Activated CD8-positive, alpha-beta T cell treated with anti-CD3 and anti-CD28 coated beads for 36 hours (primary cell): ENCODE measurements around the gene FGD6. TPM values are rescaled to one million over a fixed set of nuclear protein-coding genes. Genes with fewer than 3 reads are reported as not detected.

Experiments used
- ATAC-seq: fragments of 200-7000 bp; cut with Tn5 transposase; one replicate; pipeline ENCODE4 v1.10.0; 2021; ENCODE audit warnings: mild to moderate bottlenecking, moderate library complexity
- CTCF ChIA-PET: fragments of 350-600 bp; sonication (Branson Sonifier 250); formaldehyde crosslinking; loops from one replicate; lab custom pipeline; 2021; ENCODE audit warnings: antibody characterized with exemption; lab: Charles Lee
- POLR2A ChIA-PET: fragments of 350-600 bp; sonication (Branson Sonifier 250); formaldehyde crosslinking; loops from one replicate; lab custom pipeline; 2021; ENCODE audit warnings: antibody characterized with exemption; lab: Charles Lee
- DNase-seq: peaks from one replicate; pipeline ENCODE4 v3.0.0-alpha.2; 2020
- H3K27ac Mint-ChIP-seq: one replicate; pipeline ENCODE4 v1.8.0; 2021; ENCODE audit warnings: mild to moderate bottlenecking, mixed read lengths
- H3K27me3 Mint-ChIP-seq: one replicate; pipeline ENCODE4 v1.8.0; 2021; ENCODE audit warnings: mixed read lengths
- H3K36me3 Mint-ChIP-seq: one replicate; pipeline ENCODE4 v1.8.0; 2021; ENCODE audit warnings: low read depth, mixed read lengths
- H3K4me1 Mint-ChIP-seq: one replicate; pipeline ENCODE4 v1.8.0; 2021; ENCODE audit warnings: low read depth, mixed read lengths
- H3K4me3 Mint-ChIP-seq: one replicate; pipeline ENCODE4 v1.8.0; 2021; ENCODE audit warnings: mild to moderate bottlenecking, moderate library complexity, mixed read lengths
- H3K9me3 Mint-ChIP-seq: one replicate; pipeline ENCODE4 v1.8.0; 2021; ENCODE audit warnings: mixed read lengths
- intact Hi-C: fragments of 100-400 bp; cut with micrococcal nuclease; formaldehyde crosslinking; loops from one replicate; pipeline ENCODE4 v1.10.0; 2022
- total RNA-seq, 2 experiments: library from RNA; stranded (reverse); gene quantifications; one replicate each; pipeline ENCODE4 v1.2.3, GENCODE V29; 2021
- TF ChIP-seq, protein P1 (sequence below): fragments of 200-600 bp; IDR thresholded peaks from one replicate; pipeline ENCODE4 v1.8.0; 2022; ENCODE audit warnings: antibody characterized with exemption, mild to moderate bottlenecking

The FGD6 gene
- total RNA-seq, 2 experiments from 2014 or later = 0.41 to 0.54 TPM

DNA sequence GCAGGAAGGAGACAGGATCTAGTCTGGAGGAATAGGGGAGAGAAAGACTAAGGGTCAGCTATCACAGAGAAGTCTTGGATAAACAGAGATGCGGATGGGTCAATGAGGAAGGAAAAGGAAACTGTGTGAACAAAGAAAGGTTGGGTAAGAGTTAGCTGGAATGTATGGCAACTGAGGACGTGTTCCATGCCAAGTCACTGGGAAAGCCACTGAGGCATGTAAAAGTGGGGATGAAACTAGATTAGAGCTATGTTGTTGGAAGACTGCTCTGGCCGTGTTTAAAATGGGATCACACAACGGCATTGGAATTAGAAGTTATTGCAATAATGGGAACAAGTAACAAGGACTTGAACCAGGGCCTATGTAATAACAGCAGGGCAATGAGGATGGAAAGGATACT, 139.9 kb downstream of the FGD6 start:
- CTCF ChIA-PET = no interaction called here

GRCh38 chr12:95074766-95075165, 142.5 kb downstream of the FGD6 start:
- Mint-ChIP-seq H3K9me3 (no peaks in the 10 kb centered on the region), H3K27ac (no peak overlapping the region), H3K27me3 (no peaks in the 10 kb centered on the region), H3K36me3 (peaks cover 2% of the 10 kb centered on the region), H3K4me1 (peaks cover 11% of the 10 kb centered on the region), H3K4me3 (no peak overlapping the region)
- no peak for ATAC-seq
- intact Hi-C loops = no loop called here
- TF ChIP-seq, protein P1, sequence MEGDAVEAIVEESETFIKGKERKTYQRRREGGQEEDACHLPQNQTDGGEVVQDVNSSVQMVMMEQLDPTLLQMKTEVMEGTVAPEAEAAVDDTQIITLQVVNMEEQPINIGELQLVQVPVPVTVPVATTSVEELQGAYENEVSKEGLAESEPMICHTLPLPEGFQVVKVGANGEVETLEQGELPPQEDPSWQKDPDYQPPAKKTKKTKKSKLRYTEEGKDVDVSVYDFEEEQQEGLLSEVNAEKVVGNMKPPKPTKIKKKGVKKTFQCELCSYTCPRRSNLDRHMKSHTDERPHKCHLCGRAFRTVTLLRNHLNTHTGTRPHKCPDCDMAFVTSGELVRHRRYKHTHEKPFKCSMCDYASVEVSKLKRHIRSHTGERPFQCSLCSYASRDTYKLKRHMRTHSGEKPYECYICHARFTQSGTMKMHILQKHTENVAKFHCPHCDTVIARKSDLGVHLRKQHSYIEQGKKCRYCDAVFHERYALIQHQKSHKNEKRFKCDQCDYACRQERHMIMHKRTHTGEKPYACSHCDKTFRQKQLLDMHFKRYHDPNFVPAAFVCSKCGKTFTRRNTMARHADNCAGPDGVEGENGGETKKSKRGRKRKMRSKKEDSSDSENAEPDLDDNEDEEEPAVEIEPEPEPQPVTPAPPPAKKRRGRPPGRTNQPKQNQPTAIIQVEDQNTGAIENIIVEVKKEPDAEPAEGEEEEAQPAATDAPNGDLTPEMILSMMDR = no peak
- no peak for DNase-seq
- POLR2A ChIA-PET = no interaction called here
- CTCF ChIA-PET = no interaction called here

More for the DNA sequence above, 139.9 kb downstream of the FGD6 start:
- DNase-seq (no peak), ATAC-seq (no peak)
- POLR2A ChIA-PET = no interaction called here
- peaks cover 10% of the 10 kb centered on the region for H3K4me1 Mint-ChIP-seq
- intact Hi-C loops = no loop called here
- no peak overlapping the region for H3K27ac Mint-ChIP-seq
- H3K36me3 Mint-ChIP-seq = peaks cover 2% of the 10 kb centered on the region
- H3K4me3 Mint-ChIP-seq = no peak overlapping the region
- no peaks in the 10 kb centered on the region for H3K9me3 Mint-ChIP-seq
- no peaks in the 10 kb centered on the region for H3K27me3 Mint-ChIP-seq
- TF ChIP-seq, protein P1 = no peak

DNA sequence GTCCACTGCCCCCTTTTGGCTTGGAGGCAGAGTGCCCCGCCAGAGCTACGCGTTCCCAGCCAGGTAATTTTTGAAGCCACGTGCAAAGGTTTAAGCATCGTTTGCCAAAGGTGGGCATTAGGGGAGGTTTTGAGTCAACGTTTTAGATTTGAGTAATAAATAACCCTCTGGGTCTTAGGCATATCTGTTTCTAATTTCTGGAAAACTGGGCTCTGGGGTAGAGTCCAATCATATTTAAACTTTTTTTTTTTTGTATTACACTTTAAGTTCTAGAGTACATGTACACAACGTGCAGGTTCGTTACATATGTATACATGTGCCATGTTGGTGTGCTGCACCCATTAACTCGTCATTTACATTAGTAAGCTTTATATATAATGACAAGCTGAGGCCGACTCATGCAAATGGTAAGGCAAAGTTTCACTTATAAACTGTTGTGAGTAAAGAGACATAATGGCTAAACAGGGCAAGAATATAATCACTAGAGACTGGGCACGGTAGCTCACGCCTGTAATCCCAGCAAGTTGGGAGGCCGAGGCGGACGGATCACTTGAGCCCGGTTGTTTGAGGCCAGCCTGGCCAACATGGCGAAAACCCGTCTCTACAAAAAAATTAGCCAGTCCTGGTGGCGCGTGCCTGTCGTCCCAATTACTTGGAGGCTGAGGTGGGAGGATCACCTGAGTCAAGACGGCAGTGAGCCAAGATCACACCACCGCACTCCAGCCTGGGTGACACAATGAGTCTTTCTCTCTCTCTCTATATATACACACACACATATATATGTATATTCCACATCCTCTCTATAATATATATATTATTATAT, 143.4 kb downstream of the FGD6 start:
- ChIA-PET POLR2A (interaction anchor here (1.0 to 2.5 kb wide), 3 partner anchors 9 to 400 kb away, joined by 3 to 12 read pairs (median 4); partner anchors contain the start of gene METAP2), CTCF (interaction anchor here (0.7 to 2.1 kb wide), 13 partner anchors 8 to 972 kb away, joined by 3 to 10 read pairs (median 4); partner anchors contain the start of genes FGD6 and VEZT)
- Mint-ChIP-seq H3K9me3 (no peaks in the 10 kb centered on the region), H3K4me3 (peak overlapping the region; percentile 90), H3K27me3 (no peaks in the 10 kb centered on the region), H3K36me3 (peaks cover 2% of the 10 kb centered on the region), H3K4me1 (peaks cover 17% of the 10 kb centered on the region), H3K27ac (peak overlapping the region; percentile 92)
- intact Hi-C loops = no loop called here
- TF ChIP-seq, protein P1 = peak; percentile 82
- no peak for ATAC-seq
- peak; percentile 95 for DNase-seq

DNA sequence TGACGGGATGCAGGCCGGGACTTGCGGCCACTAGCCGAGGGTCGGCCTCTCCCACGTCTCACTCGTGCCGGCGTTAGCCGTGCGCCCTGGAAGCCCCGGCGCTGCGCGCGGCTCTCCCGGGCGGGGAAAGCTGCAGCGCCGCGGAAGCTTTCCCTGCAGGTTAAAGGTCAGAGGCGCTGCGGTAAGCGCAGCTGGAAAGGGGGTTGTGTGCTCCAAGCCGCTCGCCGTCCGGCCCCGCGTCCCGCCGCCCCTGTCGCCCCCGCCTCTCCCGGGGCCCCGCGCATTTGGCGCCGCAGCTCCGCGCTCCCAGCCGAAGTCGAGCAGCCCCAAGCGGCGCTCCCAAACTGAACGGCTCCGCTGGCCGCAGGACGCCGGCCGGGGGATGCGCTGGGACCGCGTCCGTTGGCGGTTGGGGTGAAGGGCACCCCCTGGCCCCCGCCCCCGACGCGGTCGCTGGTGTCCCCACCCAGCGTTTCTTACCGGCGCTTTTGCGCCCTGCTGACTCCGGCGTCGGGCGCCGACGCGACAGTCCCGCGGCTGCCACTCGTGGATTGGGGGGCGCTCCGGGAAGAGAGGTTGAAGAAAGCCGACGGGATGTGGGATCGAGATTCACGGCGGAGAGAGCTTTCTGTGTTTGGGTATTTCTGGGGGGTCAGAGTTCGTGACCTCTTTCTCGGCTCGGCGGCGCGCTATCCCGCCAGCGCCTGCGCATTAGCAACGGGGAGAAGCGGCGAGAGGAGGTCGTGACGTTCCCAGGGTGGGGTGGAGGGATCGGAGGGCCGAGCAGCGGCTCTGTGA, 144.2 kb downstream of the FGD6 start, which contains the start of gene NR2C1:
Gene NR2C1, minus strand, starts transcription at position 719 of the 798 bp plus-strand sequence. CDS start 6,234 bp downstream, outside the sequence.
- ATAC-seq (peak; percentile 99), DNase-seq (peak; percentile 43)
- intact Hi-C loops = no loop called here
- POLR2A ChIA-PET = interaction anchor here (0.7 to 2.5 kb wide), 5 partner anchors 10 to 403 kb away, joined by 3 to 12 read pairs (median 3); partner anchors contain the start of gene METAP2
- CTCF ChIA-PET = interaction anchor here (1.0 to 2.1 kb wide), 15 partner anchors 8 to 144 kb away, joined by 3 to 10 read pairs (median 4); partner anchors contain the start of genes FGD6 and VEZT
- Mint-ChIP-seq H3K4me3 (peak within 1 kb of the TSS; percentile 90), H3K9me3 (no peaks in the 10 kb centered on the region), H3K27ac (peak within 1 kb of the TSS; percentile 92), H3K4me1 (peaks cover 17% of the 10 kb centered on the region), H3K36me3 (peaks cover 2% of the 10 kb centered on the region), H3K27me3 (no peaks in the 10 kb centered on the region)
- TF ChIP-seq, protein P1 = no peak
